Measurements from ENCODE around the gene PIP5K1B.

The PIP5K1B gene

DNA sequence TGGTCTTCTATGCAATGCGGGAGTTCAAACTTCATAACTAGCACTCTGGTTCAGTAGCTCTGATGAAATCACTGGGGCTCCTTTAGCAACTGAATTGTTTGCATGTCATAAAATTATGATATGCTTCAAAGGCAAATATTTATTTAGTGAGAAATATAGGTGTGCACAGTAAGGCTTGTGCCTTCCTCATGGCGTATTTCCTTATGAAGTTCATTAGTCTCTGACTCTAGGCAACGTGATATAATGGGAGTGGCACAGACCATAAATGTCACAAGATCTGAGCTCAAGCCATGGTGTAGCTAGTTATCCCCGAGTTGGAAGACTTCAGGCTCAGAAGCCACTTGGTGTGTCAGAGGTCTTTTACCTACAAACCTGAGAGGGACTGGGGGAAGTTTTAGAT lies 35.5 kb downstream of the PIP5K1B start:
- no peak for DNase-seq (ENCODE audit: low read depth)

DNA sequence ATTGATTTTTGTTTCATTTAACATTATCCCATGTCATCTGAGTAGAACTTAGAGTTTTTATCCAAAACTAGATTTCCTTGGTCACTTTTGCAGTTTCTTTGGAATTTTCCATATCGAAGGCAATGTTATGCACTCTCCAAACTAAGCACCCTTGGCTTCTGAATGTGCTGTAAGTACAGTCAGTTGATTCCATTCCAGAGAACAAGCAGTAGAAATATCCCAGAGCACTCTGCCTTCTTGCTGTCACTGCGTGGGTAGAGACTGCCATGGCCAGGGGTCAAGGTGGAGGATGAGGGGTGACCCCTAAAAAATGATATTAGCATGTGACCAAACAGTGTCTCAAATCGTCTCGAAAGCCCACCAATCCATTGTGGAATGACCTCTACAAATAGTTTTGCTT lies 36.2 kb downstream of the PIP5K1B start:
- DNase-seq (ENCODE audit: low read depth): no peak

DNA sequence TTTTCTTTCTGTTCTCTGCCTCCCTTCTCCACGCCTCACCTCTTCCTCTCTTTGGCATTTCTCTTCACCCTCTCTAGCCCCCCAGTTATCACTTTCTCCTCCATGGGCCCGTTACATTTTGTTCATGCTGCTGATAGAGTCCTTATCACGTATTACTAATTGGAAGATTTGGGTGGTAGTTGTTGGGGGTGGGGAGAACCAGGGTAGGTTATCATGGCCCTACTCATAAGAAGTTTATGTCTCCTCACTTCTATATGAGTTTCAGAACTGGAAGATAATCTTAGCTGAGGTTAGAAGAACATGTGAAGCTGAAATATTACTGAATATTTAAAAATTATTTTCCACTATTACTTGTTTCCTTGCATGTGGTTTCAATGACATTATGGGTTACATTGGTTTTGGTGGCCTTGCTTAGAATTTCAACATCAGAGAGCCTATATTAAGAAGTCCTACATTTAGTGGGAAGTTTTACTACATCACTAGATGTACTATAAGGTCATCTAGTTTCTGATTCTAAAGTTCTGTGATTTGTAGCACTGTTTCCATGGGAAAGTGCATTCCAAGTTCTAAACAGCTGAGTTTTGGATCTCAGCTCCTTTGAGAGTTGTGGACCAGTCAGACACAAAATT lies 36.8 kb downstream of the PIP5K1B start:
- no peak for DNase-seq (ENCODE audit: low read depth)

GRCh38 chr9:68742333-68742730 lies 37.3 kb downstream of the PIP5K1B start:
- no peak for DNase-seq (ENCODE audit: low read depth)

GRCh38 chr9:68744426-68744825 lies 39.4 kb downstream of the PIP5K1B start:
- DNase-seq (ENCODE audit: low read depth): no peak

GRCh38 chr9:68746525-68746924 lies 41.5 kb downstream of the PIP5K1B start:
- no peak for DNase-seq (ENCODE audit: low read depth)

- DNase-seq (ENCODE audit: low read depth): no peak
These were observed 42.0 kb downstream of the PIP5K1B start for GRCh38 chr9:68747043-68747533.

GRCh38 chr9:68749135-68749534 lies 44.1 kb downstream of the PIP5K1B start:
- DNase-seq (ENCODE audit: low read depth): no peak

DNA sequence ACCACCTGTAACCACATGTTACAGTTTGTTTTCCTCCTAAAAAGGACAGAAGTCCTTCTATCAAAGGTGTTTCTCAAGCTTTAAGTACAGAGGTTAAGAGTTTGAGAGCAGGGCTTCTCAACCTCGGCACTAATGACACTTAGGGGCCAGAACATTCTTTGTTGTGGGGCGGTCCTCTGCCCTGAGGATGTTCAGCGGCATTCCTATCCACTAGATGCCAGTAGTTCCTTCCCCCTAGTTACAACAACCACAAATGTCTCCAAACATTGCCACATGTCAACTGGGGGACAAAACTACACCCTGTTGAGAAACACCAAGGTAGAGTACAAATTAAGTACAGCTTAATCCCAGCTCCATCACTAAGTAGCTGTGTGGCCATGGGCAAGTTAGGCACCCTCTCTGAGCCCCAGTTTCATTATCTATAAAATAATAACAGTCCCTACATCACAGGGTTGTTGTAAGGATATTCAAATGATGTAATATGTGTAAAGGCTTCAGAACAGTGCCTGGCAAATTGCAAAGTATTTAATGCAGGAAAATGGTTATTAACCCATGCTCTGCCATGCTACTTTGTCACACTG lies 44.6 kb downstream of the PIP5K1B start:
- no peak for DNase-seq (ENCODE audit: low read depth)

GRCh38 chr9:68750255-68750654 lies 45.2 kb downstream of the PIP5K1B start:
- DNase-seq (ENCODE audit: low read depth): no peak

- DNase-seq (ENCODE audit: low read depth): no peak
These were observed 45.7 kb downstream of the PIP5K1B start for GRCh38 chr9:68750786-68751185.

GRCh38 chr9:68751556-68751955 lies 46.5 kb downstream of the PIP5K1B start:
- no peak for DNase-seq (ENCODE audit: low read depth)

DNA sequence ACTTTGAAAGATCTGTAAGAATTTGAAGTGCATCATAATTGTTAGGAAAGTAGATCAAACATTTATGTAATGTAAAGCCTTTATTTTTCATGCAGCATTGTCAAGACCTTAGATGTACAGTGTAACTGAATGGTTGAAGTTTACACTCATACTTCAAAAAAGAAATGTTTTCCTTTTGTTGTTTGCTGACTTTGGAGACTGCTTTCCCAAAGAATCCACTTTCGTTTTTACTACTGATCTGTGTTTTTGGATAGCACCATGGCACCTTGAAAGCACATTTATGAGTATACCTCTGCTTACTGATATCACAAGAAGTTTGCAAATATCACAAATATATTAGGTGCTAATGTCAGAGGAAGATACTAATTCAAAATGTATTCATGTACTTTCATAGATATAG lies 50.0 kb downstream of the PIP5K1B start:
- DNase-seq (ENCODE audit: low read depth): no peak

DNA sequence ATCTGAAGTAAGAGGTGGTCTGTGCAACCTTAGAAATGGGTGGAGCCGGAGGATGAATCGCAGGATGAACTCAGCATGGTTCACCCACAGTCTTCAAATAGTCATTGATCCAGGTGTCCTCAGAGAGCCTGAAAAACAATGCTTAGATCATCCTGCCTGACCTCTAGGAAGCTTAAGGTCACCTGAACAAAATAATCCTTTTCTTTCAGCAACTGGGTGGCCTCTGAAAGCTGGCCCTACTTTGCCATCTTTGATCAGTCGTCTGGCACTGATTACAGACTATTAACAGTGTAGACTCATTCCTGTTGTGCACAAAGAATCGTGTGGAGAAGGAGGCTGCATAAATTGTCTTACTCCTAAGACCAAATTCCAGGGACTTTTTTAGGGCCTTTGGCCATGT lies 50.7 kb downstream of the PIP5K1B start:
- DNase-seq (ENCODE audit: low read depth): no peak

- no peak for DNase-seq (ENCODE audit: low read depth)
These were observed 55.1 kb downstream of the PIP5K1B start for GRCh38 chr9:68759981-68760673.

DNA sequence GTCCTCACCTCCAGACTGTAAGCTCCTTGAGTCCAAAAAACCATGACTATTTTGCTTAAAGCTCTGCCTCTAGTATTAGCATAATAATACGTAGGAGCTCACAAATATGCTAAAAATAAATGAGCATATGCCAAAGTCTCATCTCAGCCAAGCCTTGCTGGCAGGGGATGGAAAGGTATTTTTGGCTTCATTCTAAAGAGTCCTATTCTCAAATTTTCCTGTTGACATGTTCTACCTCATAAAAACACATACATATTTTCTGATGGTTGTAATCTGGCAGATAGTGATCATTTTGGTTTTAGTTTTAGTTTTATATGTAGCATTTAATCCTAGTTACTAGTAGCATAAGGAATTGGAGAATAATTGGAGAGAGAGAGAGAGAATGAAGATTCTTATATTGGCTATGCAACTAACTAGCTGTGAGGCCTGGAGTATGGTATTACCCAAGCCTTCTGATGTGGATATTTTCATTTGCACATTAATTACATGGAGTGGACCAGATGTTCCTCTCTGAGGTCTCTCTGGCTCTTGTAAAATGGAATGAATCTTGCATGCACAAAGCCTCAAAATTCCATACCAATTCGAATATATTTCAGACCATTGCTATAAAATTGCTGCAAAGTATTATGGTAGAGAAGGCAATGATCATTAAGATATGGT lies 55.8 kb downstream of the PIP5K1B start:
- no peak for DNase-seq (ENCODE audit: low read depth)

DNA sequence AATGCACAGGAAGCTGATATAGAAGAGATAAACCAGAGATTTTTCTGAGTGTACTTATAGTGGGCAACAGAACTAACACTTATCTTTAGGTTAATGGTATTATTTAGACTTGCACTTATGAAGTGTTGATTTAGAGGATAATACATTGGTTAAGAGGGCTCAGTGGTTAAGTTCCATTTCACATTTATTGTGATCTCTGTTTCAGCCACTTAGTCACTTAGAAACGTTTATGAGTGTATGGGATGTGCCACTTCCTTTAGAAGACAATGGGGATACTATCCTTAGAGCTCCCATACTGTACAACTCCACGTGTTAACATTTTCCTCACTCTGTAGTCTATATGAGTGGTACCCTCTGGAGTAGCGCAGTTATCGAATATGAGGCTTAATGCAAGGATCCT lies 57.5 kb downstream of the PIP5K1B start:
- DNase-seq (ENCODE audit: low read depth): no peak

DNA sequence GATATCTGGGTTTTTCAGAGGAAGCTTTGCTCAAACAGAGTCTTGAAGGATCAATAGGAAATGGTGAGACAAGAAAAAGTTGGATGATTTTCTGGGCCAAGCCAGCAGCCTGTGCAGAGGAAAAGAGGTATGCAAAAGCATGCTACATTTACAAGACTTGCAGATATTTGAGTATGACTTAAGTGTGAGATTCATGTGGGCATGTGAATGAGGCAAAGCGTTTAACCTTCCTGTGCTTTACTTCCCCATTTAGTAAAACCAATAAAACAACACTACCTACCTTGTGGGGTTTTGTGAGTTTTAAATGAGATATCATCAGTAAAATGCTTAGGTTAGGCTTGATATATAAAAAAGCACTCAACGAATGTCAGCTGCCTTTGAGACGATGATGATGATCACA lies 58.1 kb downstream of the PIP5K1B start:
- DNase-seq (ENCODE audit: low read depth): no peak

GRCh38 chr9:68768619-68769018 lies 63.6 kb downstream of the PIP5K1B start:
- no peak for DNase-seq (ENCODE audit: low read depth)

DNA sequence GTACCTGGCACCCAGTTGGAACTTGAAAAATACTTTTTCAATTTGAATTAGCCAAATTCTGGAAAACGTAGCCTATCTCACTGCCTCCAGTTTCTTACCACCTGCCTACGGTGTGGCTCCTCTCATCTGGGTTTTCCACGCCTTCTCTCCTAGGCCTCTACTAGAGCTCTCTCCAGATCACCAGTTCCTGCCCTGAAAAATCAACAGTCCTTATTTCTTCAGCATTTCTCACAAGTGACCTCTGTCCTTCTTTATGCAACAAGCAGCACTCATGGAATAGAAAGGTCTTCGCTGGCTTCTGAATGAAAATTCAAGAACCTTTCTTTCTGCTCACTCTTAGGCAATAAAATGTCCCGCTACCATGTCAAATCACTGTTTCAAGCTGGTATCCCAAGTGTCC lies 64.8 kb downstream of the PIP5K1B start:
- no peak for DNase-seq (ENCODE audit: low read depth)

- no peak for DNase-seq (ENCODE audit: low read depth)
These were observed 66.3 kb downstream of the PIP5K1B start for GRCh38 chr9:68771376-68771775.

DNA sequence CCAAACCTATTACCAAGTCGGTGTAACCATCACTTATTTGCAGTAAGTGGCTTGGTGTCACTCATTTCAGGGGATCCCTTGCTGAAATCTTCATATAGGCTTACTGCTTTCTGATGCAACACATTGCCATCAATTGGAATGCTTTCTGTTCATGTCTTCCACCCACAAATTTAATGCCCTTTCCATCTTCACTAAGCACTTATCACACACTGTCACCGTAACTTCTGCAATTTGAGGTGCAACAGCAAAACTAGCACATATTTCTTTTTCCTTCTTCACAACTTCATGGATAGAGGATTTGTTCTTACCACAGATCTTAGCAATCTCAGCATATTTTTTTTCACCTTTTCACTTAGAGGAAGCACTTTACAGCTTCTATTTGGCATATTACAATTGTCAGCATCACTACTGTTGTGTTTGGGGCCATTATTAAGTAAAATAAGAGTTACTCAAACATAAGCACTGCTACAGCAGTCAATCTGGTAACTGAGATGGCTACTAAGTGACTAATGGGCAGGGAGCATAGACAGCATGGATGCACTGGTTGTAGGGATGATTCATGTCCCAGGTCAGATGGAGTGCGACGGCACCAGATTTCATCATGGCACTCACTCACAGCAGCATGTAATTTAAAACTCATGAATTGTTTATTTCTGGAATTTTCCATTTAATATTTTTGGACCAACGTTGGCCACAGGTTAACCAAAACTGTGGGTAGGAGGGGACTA lies 70.1 kb downstream of the PIP5K1B start:
- DNase-seq (ENCODE audit: low read depth): no peak

All from T-helper 22 cell (primary cell).